Ovary (tissue), 9 donors: ENCODE results near the gene PSD2. TPM values are rescaled to one million over a fixed set of nuclear protein-coding genes. Genes with fewer than 3 reads are reported as not detected.

ENCODE experiments used
- DNase-seq, 5 donors: peaks; one replicate each; pipeline ENCODE4 v3.0.0-alpha.2; 2019 to 2020
- H3K27ac ChIP-seq, 2 donors: fragments of 200-600 bp; one replicate each; pipeline versions ENCODE4 v1.5.1 to v1.8.0; 2019 to 2022
- H3K27me3 ChIP-seq: fragments of 200-600 bp; one replicate; pipeline ENCODE4 v1.8.0; 2022
- H3K36me3 ChIP-seq: fragments of 200-600 bp; sonication (generic); one replicate; pipeline ENCODE4 v1.5.1; 2019
- H3K4me1 ChIP-seq: one replicate; pipeline ENCODE4 v1.8.1; 2013; ENCODE audit warnings: mild to moderate bottlenecking, moderate library complexity; ENCODE audit not compliant: insufficient read depth
- H3K4me3 ChIP-seq: fragments of 200-600 bp; sonication (generic); one replicate; pipeline ENCODE4 v1.5.1; 2017
- H3K9me3 ChIP-seq, 2 donors: fragments of 200-600 bp in 1 of 2; sonication (generic) in 1 of 2; one replicate each; pipeline versions ENCODE4 v1.5.1 to v1.8.1; 2013 to 2019; ENCODE audit warnings: mild to moderate bottlenecking in 1 of 2, moderate library complexity in 1 of 2
- EP300 ChIP-seq: sonication (generic); formaldehyde crosslinking; IDR thresholded peaks from one replicate; pipeline ENCODE4 v1.6.1; 2017; ENCODE audit warnings: antibody characterized with exemption
- POLR2A ChIP-seq: fragments of 450-650 bp; IDR thresholded peaks from one replicate; pipeline ENCODE4 v1.6.1; 2017; ENCODE audit warnings: antibody characterized with exemption, mild to moderate bottlenecking, moderate library complexity
- WGBS, 3 donors: extraction: QIAGEN DNeasy Blood & Tissue Kit in 1 of 3; methylation state at CpG; one replicate each; pipeline versions ENCODE4 v1.1.5 to v1.1.7; 2013 to 2017; 5-methylcytosine and 5-hydroxymethylcytosine counted together
- intact Hi-C, 4 donors: fragments of 100-400 bp; cut with DNase I; formaldehyde crosslinking; loops; one replicate each; pipeline versions ENCODE4 v1.11.0 to v1.15.1; 2022 to 2023
- polyA plus RNA-seq, 2 donors: library from polyadenylated mRNA; stranded (reverse); fragments of 200-250 nt in 1 of 2; fragments of 350-450 nt in 1 of 2; fragmentation: Illumina TruSeq in 1 of 2; extraction: RNeasy Lipid Tissue Mini Kit (QIAGEN cat#74804) in 1 of 2; gene quantifications; one replicate each; pipeline ENCODE4 v1.2.3, GENCODE V29; 2013 to 2014
- total RNA-seq, 7 donors: library from RNA; depleted of rRNA in 2 of 7; stranded (reverse); fragments of >200 nt in 2 of 7; fragmentation: NEBNext Ultra II Directional in 3 of 7; extraction: Animal tissue kit (Norgen Biotek cat#: 25700) in 3 of 7; gene quantifications; one replicate each; pipeline versions ENCODE4 v1.1.0 to v1.2.4, GENCODE V29; 2016 to 2023
- TF ChIP-seq, protein P1 (sequence below), 3 donors: fragments of 450-650 bp in 2 of 3; fragments of 200-600 bp in 1 of 3; IDR thresholded peaks; one replicate each; pipeline versions ENCODE4 v1.5.1 to v1.8.0; 2016 to 2022; ENCODE audit warnings: antibody characterized with exemption in 3 of 3, mild to moderate bottlenecking in 1 of 3
- donor health status: DM: no; HTN: no; CAD: no; lungs with moderate emphysema.
- donor health status: DM: no; HTN: no; CAD: no.
- donor health status: Bipolar disorder and iron deficiency.
- donor health status: DM: yes; HTN: yes; CAD: no.
- donor health status: DM: no; HTN: no; CAD: no.
- donor health status: DM: yes; HTN: yes; CAD: no.

PSD2 gene
- total and polyA plus RNA-seq, 9 donors: 0.05 to 0.37 (median 0.12) TPM; not detected in 2

DNA sequence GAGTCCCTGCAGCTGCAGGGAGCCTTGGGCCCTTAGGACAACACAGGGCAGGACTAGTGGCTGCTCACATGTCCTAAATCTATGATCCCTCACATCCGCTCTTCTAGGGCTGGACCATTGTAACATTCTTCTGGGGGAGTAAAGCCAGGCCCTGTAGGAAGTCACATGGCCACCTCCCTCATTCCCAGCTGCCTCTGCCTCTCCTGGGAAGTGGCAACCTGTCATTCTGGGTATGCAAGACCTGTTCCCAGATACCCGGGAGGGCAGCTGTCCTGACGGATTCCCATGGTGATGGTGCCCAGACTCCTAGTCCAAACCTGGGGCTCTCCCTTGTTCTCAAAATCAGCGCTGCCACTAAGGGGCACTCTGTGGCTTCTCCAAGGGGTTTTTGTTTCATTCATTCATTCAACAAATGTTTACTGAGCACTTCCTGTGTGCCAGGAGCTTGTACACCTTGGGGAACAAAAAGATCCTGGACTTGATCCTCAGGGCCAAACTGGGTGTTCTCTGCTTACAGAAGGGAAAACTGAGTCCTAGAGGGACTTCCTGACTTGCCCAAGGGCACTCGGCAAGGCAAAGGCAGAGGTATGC is 85.6 kb downstream of the PSD2 start:
- Histone ChIP-seq H3K27ac (peak overlapping the region; percentile 37 to 70), H3K4me3 (no peak overlapping the region), H3K9me3 (no peaks in the 10 kb centered on the region), H3K27me3 (no peaks in the 10 kb centered on the region), H3K4me1 (peaks cover 30% of the 10 kb centered on the region), H3K36me3 (no peaks in the 10 kb centered on the region)
- WGBS, 3 donors: 56 to 87% (median 84%) methylated on average over 5 of the region's 5 CpGs
- intact Hi-C loops: no loop called here
- TF ChIP-seq POLR2A (no peak), EP300 (no peak)
- TF ChIP-seq, protein P1, sequence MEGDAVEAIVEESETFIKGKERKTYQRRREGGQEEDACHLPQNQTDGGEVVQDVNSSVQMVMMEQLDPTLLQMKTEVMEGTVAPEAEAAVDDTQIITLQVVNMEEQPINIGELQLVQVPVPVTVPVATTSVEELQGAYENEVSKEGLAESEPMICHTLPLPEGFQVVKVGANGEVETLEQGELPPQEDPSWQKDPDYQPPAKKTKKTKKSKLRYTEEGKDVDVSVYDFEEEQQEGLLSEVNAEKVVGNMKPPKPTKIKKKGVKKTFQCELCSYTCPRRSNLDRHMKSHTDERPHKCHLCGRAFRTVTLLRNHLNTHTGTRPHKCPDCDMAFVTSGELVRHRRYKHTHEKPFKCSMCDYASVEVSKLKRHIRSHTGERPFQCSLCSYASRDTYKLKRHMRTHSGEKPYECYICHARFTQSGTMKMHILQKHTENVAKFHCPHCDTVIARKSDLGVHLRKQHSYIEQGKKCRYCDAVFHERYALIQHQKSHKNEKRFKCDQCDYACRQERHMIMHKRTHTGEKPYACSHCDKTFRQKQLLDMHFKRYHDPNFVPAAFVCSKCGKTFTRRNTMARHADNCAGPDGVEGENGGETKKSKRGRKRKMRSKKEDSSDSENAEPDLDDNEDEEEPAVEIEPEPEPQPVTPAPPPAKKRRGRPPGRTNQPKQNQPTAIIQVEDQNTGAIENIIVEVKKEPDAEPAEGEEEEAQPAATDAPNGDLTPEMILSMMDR (IDR thresholded peaks at IDR 0.05): no peak
- DNase-seq: no peak

- TF ChIP-seq EP300: no peak
- TF ChIP-seq, protein P1 (IDR thresholded peaks at IDR 0.05): no peak
- no peak for TF ChIP-seq POLR2A
- no peak for DNase-seq
- Histone ChIP-seq H3K36me3 (no peaks in the 10 kb centered on the region), H3K9me3 (no peaks in the 10 kb centered on the region), H3K4me3 (no peak overlapping the region), H3K27me3 (no peaks in the 10 kb centered on the region), H3K4me1 (peaks cover 30% of the 10 kb centered on the region), H3K27ac (peak overlapping the region; percentile 37 to 70)
- whole genome bisulfite sequencing, 3 donors: 86 to 91% (median 90%) methylated on average over 3 of the region's 3 CpGs
- intact Hi-C loops: no loop called here
Measured at GRCh38 chr5:139882316-139882715, 86.7 kb downstream of the PSD2 start.

DNA sequence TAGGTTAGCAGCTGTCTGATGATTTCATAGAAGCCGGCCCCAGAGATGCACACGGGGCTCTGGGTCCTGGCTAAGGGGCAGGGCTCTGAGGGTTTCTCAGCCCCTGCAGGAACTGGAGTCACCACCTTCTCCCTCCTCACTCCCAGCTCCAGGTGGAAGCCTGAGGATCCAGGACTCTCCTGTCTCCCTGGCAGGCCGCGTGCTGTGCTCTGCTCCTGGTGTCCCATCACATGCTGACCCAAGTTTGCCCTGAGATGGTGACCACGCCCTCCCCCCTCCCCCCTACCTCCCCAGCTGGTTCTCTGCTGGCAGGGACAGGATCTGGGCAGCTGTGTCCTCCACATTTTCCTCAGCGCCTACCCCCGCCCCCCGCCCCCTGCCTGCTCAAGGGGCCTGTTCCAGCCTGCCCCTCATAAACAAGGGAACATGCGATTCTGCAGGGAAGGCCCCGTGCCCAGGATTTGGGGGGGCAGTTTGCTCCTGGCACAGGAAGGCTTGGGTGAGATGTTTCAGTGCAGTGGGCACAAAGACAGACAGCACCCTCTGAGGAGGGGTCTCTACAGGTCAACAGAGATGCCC is 87.4 kb downstream of the PSD2 start:
- H3K27ac ChIP-seq: peak overlapping the region; percentile 11 to 70
- intact Hi-C loops: no loop called here
- no peaks in the 10 kb centered on the region for H3K36me3 ChIP-seq
- no peak overlapping the region for H3K4me3 ChIP-seq
- H3K9me3 ChIP-seq: no peaks in the 10 kb centered on the region
- WGBS, 3 donors: 44 to 69% (median 50%) methylated on average over 9 to 10 of the region's 10 CpGs
- no peak for TF ChIP-seq POLR2A
- TF ChIP-seq, protein P1 (IDR thresholded peaks at IDR 0.05): no peak
- TF ChIP-seq EP300: no peak
- no peaks in the 10 kb centered on the region for H3K27me3 ChIP-seq
- peak in 1 of 5 donors; percentile 59 for DNase-seq
- H3K4me1 ChIP-seq: peaks cover 30% of the 10 kb centered on the region

GRCh38 chr5:139884144-139884543 is 88.5 kb downstream of the PSD2 start:
- DNase-seq: no peak
- no peaks in the 10 kb centered on the region for H3K27me3 ChIP-seq
- peak overlapping the region in 1 of 2 donors; percentile 70 for H3K27ac ChIP-seq
- H3K4me1 ChIP-seq: peaks cover 30% of the 10 kb centered on the region
- H3K36me3 ChIP-seq: no peaks in the 10 kb centered on the region
- WGBS, 3 donors: 90 to 96% (median 91%) methylated on average over 3 of the region's 3 CpGs
- intact Hi-C loops: no loop called here
- no peak overlapping the region for H3K4me3 ChIP-seq
- no peak for TF ChIP-seq POLR2A
- no peak for TF ChIP-seq EP300
- TF ChIP-seq, protein P1 (IDR thresholded peaks at IDR 0.05): no peak
- no peaks in the 10 kb centered on the region for H3K9me3 ChIP-seq
